HG03097 (cell line): ENCODE measurements around the gene SYN1.
A peak's percentile ranks its signal among the peaks of the same experiment; 100 is the strongest.
"Not testable (repeated sequence)": the region's sequence is repeated elsewhere in the genome, so short reads cannot be mapped to it uniquely, and the experiment has no call there.

Experiments
- ATAC-seq: cut with Tn5 transposase; IDR thresholded peaks from one replicate; pipeline ENCODE4 v1.9.1; 2021; ENCODE audit not compliant: unreplicated experiment, low FRiP score

The SYN1 gene

DNA sequence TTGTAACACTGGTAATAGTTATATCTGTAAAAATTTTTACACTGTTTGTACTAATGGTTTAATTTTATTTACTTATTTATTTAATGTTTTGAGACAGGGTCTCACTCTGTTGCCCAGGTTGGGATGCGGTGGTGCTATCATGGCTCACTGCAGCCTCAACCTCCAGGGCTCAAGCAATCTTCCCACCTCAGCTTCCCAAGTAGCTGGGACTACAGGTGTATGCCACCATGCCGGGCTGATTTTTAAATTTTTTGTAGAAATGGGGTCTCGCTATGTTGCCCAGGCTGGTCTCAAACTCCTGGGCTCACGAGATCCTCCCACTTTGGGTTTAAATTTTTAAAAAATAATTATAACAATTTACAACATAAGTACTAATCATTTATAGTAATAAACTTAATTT, 16.5 kb downstream of the SYN1 start:
- not testable (repeated sequence) for ATAC-seq

GRCh38 chrX:47597222-47597621, 22.4 kb downstream of the SYN1 start:
- no peak for ATAC-seq

GRCh38 chrX:47596256-47596655, 23.4 kb downstream of the SYN1 start:
- no peak for ATAC-seq

GRCh38 chrX:47595716-47596251, 23.9 kb downstream of the SYN1 start:
- no peak for ATAC-seq

GRCh38 chrX:47593522-47593921, 26.1 kb downstream of the SYN1 start:
- ATAC-seq = no peak

DNA sequence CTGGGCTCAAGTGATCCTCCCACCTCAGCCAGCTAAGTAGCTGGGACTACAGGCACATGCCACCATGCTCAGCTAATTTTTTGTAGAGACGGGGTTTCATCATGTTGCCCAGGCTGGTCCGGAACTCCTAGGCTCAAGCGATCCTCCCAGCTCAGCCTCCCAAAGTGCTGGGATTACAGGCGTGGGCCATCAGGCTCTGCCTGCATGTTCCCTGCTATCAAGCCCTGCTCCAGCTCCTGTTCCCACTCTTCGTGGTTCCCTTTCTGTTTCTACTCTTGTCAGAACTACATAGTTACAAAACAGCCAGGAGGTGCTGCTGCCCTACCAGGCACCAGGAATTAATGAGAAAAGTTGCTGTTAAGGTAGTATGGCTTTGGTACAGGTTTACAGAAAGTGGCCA, 28.7 kb downstream of the SYN1 start:
- no peak for ATAC-seq

- ATAC-seq = no peak
Measured at GRCh38 chrX:47587906-47588735, 31.5 kb downstream of the SYN1 start.

GRCh38 chrX:47587091-47587891, 32.4 kb downstream of the SYN1 start:
- ATAC-seq = no peak

DNA sequence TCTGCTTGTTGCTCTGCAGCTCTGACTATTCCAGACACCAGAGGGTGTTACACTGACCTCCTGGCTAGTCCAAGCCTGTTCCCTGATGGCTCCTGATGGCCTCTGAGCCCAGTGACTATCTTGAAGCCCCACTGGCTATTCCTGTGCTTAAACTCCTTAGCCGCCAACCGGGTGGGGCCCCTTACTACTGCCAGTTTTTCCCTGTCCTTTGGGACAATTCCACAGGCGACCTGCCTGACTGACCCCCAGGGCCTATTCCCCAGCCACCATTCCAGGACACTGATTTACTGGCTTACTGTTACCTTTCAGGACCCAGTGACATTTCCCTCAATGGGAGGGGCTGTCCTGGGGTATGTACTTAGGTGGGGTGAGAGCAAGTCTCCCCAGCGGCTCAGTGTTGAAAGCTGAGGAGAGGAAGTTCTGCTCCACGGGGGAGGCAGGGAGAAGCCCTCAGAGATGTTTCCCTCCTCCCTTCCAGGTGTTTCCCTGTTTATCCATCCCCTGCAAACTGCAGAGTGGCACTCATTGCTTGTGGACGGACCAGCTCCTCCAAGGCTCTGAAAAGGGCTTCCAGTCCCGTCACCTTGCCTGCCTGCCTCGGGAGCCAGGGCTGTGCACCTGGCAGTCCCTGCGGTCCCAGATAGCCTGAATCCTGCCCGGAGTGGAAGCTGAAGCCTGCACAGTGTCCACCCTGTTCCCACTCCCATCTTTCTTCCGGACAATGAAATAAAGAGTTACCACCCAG, 33.4 kb downstream of the SYN1 start:
- ATAC-seq = no peak

GRCh38 chrX:47585273-47585672, 34.4 kb downstream of the SYN1 start:
- ATAC-seq = no peak

- no peak for ATAC-seq
Measured at GRCh38 chrX:47584714-47585113, 34.9 kb downstream of the SYN1 start.

- no peak for ATAC-seq
Measured at GRCh38 chrX:47583240-47583861, 36.3 kb downstream of the SYN1 start.

- peak; percentile 68 for ATAC-seq
Measured at GRCh38 chrX:47581731-47582647, 37.7 kb downstream of the SYN1 start, which contains the start of gene TIMP1. TIMP1 (plus strand) TSS chrX:47582436; CDS start chrX:47583416, 980 bp downstream.

DNA sequence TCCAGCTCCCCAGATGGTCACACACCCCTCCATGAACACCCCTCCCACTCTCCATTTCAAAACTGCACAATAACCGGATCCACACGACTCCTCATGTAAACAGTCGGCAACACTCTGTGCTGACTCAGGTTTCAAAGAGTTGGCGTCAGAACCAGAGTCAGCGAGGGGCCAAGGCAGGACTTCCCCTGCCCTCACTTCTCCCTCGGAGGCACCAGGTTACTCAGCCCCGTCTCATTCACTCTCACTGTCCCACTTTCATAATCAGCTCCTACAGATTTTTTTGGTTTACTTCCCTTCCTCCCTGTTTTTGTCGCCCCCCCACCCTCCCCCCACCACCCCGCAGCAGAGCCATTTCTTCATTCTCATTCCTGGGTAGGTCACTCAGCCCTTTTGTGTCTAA, 40.1 kb downstream of the SYN1 start:
- no peak for ATAC-seq

DNA sequence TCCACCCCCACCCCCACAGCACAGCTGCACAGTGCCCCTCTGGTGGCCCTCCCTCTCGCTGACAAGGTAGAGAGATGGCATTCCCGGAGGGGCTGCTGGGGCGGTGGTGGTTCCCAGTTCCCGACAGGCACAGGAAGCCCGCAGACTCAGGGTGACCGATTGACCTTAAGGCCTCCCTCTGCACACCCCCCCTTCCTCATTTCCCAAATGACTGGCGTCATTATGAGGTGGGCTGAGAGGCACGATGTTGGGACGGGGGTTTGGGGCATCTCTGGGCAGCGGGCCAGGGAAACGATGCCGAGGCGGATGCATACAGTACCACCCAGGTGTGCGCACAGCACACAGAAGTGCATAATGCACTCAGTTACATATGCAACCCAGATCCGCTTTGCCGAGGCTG, 41.0 kb downstream of the SYN1 start:
- ATAC-seq = no peak

- no peak for ATAC-seq
Measured at GRCh38 chrX:47577901-47578300, 41.8 kb downstream of the SYN1 start.

- ATAC-seq = no peak
Measured at GRCh38 chrX:47577424-47577823, 42.2 kb downstream of the SYN1 start.

GRCh38 chrX:47576021-47576898, 43.4 kb downstream of the SYN1 start:
- no peak for ATAC-seq
